AML-193 (cell line): Measurements from ENCODE around the gene RAP1GAP2.

ENCODE experiments used
- DNase-seq, 2 experiments: peaks; one replicate each; lab custom pipeline; 2025; lab: John Stamatoyannopoulos, UW

Gene RAP1GAP2

DNA sequence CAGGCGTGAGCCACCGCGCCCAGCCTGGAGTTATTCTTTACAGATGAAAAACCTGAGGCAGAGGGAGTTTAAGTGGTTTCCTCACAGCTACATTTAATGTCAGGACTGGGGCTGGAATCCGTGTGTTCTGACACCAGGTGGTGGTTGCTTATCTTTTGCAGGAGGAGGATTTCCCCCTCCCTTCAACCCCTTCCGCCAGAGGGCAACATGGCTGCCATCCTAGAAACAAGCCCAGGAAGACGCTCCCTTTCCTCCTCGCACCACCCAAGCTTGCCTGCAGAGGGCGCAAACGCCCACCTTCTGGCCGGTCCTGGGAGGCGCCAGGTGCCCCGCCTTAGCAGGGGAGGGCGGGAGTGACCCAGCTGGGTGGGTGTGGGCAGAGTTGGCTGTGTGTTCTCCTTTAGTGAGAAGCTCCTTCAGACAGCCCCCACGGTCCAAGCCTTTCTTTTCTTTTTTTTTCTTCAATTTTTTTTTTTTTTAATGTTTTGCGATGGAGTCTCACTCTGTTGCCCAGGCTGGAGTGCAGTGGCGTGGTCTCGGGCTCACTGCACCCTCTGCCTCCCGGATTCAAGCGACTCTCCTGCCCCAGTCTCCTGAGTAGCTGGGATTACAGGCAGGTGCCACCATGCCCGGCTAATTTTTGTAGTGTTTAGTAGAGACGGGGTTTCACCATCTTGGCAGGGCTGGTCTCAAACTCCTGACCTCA, 9.9 kb upstream of the RAP1GAP2 start:
- peak; percentile 45 to 57 for DNase-seq

DNA sequence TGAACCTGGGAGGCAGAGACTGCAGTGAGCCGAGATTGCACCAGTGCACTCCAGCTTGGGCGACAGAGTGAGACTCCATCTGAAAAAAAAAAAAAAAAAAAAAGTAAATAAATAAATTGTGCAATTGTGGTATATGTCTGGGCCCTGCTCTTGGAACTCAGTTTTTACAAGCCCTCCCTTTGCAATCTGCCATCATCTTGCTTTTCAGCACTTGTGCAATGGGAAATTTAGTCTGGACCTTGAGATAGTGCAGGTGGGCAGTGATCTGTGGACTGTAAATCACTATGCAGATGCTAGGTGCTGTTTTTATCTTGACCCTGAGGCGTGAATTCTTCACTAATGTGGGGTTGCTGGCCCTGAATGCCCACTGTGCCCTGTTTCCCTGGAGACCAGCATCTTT, 6.5 kb upstream of the RAP1GAP2 start:
- DNase-seq: peak; percentile 10 to 13

DNA sequence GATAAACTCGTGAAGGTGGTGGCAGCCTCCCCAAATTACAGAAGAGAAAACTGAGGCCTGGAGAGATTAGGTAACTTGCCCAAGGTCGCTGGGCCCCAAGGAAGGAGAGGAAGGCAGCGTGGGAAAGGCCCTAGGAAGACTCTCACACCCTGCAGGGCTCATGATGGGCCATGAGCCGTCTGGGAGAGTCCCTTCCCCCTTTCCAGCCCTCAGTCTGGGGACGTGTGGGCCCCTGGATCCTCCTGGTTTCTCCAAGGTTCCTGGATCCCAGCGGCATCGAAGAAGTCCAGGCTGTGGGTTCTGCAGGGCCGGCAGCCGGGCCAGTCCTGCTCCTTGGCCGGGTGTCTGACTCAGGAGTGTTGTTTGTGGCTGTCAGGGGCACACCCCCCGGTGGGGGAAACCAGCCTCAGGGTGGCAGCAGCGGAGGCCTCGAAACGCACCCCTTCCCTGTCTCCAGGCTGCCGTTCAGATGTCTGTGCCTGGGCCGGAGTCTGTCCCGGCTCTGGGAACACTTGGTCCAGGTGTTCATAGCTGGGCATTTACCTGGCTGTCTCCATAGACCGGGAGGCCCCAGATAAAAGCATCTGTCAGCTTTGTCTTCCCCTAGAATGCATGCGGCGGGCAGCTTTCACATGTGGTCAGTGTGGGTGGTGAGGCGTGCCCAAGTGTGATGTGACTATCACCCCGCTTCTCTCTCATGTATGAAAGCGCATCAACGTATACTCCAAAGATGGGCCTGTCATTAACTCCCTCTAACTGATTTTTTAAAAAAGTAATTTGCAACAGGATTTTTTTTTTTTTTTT, 3.7 kb upstream of the RAP1GAP2 start:
- DNase-seq: no peak

DNA sequence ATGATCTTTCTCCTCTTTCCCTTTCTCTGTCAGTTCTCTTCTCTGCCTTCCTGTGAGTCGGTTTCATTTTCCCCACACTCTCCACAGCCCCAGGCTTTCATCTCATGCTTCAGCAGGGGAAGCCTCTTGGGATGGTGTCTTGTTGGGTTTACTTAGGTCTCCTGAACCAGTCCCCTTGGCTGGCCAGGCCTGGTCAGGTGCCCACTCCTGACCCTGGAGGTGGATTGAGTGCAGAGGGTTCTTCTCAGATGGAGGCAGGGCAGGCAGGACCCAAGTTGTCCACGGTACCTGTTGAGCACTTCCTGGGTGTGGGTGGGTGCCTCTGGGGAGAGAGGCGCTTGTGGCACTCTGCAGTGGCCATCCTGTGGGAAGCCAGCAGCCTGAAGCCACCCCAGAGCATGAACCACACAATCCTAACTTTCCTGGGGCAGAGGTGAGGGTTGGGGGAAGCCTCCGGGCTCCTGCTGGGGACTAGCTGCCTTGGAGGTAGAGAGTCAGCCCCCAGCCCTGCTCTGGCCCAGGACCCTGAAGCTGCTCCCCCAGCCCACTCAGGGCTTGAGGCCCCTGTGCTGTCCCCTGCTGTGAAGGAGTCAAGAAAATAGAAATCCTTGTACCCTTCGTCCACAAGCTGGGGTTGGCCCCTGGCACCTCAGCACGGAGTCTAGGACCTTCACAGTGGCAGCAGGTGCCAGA, 2.0 kb upstream of the RAP1GAP2 start:
- DNase-seq: no peak

DNA sequence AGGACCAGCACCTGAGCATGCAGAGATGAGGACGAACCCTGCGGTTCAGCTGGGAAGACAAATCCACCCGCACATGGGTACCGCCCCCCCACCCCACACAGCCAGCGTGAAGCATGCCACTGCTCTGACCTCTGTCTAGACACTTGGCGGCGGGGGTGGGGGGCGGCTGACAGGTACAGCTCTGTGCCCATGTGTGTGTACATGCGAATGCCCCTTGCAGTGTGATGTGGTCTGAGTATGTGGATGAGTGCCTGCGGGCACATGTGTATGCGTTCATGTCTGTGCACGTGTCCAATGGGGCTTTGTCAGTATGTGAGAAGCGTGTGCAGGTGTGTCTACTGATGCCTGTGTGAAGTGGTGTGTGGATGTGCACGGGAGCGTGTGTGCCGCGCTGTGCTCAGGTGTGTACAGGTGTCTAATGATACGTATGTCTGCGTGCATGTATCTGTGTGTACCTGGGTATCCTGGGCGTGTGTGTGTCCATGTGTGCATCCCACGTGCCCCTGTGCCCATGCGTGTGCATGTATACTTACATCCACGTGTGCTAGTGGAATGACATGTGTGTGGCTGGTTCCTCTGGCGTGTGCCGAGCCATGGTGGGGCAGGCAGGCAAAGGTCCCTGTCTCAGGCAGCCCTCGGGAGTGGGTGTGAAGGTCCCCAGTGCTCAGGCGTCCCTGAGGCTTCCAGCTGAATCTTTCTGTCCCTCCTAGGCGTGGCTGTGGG, 636 bp upstream of the RAP1GAP2 start:
- no peak for DNase-seq

DNA sequence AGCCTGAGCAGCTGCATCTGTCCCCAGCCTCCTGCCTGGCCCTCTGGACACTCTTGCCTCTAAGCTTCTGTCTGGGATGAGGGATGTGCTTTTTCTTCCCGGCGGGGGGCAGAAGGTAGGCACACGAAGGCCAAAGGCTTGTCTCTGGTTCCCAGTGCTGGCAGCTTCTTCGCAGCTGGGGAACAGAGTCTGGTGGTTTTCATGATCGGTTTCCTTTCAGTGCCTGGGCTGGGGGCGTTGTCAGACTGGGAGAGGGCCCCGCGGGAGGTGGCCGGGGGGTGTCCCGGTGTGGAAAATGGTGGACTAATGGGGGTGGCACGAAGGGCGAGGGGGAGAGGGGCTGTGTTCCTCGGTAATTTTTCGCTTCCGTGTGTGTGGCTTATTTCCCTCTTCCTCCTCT, 988 bp downstream of the RAP1GAP2 start:
- DNase-seq: no peak

DNA sequence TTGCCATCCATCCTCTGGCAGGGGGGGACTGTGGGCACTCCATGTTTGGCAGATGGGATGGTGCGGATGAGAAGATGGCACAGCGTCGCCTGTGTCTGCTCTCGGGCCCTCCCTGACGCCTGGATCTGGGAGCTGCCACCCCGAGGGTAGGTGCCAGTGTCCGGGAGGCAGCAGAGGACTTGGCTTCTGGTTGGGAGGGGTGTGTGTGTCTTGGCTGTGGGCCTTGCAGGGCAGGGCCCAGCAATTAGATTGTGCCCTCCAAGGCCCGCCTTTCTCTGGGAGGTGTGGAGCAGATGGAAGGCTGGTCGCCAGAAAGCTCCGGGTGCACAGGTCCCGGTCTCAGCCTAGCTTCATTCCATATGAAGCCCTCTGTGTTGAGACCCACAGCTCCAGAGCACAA, 1.4 kb downstream of the RAP1GAP2 start:
- DNase-seq: no peak

DNA sequence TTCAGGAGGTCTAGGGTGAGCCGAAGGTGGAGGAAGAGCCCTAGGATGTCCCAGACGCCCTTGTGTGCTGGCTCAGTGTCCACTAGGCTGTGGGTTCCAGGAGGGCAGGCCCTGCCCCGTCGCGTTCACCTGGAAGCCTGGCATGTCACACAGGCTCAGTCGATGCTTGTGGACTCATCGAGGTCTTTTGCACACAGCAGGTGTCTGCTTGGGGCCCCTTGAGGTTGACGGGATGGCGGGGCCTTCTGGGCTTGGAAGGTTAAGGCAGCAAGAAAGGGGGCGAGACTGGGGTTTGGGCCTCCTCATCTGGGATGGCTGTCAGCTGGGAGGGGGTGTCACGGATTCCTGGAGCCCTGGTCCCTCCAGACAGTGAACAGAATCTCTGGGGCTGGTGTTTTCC, 1.9 kb downstream of the RAP1GAP2 start:
- no peak for DNase-seq

DNA sequence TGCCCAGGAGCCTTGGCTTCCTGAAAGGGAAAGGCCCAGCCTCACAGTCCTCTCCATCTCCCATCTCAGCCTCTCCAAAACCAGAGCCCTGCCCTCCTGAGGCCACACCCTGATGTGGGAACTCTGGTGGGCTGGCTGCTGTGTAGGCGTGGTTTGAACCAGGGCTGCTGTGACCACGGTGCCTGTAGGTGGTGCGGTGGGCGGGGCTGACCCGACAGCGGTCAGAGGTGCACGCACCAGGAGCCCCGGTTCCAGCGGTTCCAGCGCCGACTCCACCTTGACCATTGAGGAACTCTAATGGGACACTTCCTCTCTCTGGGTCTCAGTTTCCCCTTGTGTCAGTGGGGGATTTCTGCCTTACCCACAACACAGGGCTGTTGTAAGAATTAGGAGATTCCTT, 2.4 kb downstream of the RAP1GAP2 start:
- no peak for DNase-seq

DNA sequence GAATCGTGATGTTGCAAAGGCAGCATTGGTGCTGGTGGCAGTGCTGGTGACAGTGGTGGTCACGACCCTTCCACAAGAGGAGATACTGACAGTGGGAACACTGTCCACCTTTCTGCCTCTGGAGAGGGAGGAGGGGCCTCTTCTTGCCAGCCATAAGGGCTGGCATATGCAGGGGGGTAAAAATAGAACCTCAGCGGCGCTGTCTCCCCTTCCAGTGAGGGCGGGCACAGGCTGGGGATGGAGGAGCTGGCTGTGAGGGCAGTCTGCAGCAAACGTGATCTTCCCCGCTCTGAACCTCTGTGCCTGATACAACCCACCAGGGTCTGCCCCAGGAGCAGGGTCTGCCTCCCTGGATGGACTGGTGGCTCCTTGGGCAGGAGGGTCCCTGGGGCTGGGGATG, 3.4 kb downstream of the RAP1GAP2 start:
- no peak for DNase-seq

DNA sequence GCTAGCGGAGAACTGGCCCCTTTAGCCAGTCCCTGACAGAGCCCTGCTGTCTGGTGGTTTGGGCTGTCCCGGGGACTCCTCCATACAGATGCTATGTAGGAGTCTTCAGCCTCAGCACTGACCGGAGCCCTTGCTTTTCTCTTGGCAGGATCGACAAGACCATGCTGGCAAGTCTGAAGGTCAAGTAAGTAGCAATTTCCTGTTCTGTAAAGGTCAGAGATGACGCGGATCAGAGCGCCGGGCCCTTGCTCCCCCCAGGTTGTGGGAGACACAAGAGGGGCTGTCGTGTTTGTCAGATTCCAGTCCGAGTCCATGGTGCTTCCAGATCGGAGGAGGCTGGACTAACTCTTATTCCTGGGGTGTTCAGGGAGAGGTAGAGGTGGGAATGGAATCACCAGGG, 4.1 kb downstream of the RAP1GAP2 start:
- DNase-seq: no peak

DNA sequence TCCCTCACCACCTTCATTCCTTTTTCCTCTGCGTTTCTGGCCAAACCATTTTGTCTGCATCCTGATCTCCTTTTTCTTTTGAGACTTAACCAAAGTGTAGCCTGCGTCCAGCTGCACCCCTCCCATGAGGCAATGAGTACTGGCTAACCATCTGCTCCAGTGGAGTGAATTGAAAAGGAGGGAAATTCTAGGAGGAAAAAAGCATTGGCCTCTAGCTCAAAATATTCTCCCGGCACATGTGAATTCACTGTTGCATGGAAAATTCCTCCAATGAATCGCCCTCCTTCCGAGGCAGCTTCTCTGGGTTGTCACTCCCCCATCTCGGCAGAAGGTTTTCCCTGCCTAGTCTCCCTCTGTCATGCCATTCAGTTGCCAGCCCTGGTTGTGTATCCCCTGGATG, 5.6 kb downstream of the RAP1GAP2 start:
- no peak for DNase-seq

DNA sequence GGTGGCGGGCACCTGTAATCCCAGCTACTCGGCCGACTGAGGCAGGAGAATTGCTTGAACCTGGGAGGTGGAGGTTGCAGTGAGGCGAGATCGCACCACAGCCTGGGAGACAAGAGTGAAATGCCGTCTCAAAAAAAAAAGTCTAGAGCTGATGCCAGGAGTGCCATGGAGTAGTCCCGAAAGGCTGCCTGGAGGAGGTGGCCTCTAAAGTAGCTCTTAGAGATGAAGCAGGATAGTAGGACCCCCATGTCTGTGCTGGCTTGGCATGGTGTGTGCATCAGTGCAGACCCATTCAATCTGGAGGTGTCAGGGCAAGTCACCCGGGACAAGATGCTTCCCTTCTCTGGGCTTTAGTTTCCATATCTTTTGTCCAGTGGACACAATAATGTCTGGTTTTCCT, 6.3 kb downstream of the RAP1GAP2 start:
- no peak for DNase-seq

DNA sequence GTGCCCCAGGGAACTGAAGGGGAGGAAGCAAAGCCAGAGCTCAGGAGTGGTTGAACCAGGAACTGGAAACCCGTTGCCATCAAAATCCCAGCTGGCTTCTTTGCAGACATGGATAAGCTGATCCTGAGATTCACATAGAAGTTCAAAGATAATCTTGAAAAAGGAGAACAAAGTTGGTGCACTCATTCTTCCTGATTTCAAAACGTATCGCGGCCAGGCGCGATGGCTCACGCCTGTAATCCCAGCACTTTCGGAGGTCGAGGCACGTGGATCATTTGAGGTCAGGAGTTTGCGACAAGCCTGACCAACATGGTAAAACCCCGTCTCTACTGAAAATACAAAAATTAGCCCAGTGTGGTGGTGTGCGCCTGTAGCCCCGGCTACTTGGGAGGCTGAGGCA, 7.1 kb downstream of the RAP1GAP2 start:
- no peak for DNase-seq

DNA sequence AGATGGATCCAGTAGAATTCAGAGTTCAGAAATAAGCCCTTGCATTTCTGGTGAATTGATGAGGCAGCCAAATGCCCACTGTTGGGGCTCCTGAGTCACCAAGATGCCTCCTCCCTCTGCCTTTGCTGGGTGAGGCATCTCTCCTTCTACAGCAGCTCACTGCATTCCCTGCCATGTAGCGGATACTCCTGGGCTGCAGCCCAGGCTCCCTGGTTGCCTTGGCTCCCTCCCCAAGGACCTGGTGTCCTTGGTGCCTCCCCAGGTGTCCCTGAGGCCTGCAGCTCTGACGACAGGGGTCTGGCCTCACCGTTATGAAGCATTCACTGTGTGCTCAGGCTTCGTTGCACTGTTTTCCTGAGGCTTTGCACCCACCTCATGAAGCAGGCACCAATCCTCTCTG, 7.7 kb downstream of the RAP1GAP2 start:
- DNase-seq: no peak

DNA sequence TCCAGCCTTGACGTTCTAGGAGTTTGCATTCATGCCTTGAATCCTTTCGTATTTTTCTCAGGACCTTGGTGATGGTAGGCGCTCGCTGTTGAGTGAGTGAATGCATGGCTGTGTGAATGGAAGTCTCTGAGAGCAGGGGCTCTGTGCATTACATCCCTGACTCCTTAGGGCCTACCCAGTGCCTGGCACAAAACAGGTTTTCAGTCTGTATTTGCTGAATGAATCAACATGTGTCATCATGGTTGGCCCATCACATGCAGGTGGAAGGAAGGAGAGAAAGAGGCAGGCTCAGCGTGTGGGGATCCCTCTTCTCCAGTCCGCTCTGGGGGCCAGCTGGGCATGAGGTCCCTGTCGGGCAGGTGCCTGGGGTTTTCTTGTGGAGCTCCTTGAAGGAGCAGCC, 8.7 kb downstream of the RAP1GAP2 start:
- no peak for DNase-seq

DNA sequence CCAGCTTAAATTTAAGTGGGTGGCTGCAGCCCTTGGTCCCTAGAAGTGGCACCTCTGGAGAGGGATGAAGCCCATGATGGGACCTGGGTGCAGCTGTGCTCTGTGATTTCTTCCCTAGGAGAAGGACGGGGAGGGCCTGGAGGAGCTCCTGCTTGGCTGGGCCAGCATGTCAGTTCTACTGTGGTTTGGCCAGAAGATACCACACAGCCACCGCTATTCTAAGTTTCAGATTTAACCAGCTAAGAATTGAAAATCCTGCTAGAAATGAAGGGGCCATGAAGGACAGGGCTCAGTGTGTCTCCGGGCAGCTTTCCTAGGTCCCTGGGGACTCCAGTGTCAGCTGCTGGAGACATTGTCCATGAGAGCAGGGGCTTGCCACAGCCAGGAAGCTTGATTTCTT, 9.7 kb downstream of the RAP1GAP2 start:
- DNase-seq: no peak

DNA sequence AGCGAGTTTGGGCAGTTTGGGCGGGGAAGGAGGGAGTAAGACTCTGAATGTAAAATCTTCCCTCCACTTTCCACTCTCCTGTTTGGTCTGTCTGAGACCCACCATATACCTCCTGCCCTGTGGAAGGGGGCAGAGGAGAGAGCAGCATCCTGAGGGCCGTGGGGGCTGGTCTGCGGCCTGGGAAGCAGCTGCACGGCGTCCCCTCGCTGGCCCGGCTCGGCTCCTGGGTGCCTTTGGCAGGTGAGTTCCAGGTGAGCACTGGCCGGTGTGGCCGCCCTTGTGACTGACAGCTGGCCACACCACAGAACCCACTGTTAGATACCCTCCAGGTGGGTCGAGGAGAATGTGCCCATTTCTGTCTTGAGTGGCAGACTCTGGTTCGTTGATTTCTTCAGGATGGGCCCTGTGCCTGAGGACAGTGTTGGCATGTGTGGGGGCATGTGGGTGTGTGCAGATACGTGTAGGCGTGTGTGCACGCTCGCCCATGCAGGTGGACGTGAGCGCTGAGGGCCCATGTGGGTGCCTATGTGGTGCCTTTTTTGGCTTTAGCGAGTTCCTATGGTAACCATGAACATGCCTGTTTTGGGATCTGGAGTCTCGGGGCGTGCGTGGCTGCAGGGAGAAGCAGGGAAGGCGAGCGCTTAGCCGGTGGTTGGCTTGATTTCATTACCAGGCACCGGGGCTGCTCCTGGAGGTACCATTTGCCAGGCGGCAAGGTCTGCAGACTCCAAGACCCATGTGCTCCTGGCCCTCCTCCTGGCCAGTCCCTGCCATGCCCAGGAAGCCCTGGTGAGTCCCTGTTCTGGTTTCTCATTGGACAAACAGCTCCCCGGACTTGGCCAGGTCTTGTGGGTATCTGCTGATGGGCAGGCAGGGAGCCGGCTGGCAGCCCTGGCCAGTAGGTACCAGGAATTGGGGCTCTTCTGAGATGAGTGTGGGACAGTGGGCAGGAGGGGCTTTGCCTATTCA, 12.4 kb downstream of the RAP1GAP2 start:
- no peak for DNase-seq

DNA sequence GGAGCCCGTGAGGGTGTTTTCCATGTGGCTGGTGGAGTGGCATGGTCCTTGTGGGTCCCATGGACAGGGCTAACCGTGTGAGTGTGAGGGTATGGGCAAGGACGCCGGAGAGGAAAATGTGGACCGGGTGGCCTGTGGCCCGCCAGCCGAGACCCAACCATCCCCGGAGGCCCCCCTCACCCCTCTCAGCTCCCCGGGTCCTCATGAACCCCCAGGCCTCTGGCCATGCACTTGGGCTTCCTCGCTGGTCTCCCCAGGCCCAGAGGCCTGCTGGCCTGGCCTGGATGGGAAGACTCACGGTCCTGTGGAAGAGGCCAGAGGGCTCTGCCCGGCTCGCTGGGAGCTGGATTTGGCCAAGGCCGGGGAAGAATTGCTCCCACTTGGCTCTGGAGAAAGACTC, 13.1 kb downstream of the RAP1GAP2 start:
- DNase-seq: no peak

DNA sequence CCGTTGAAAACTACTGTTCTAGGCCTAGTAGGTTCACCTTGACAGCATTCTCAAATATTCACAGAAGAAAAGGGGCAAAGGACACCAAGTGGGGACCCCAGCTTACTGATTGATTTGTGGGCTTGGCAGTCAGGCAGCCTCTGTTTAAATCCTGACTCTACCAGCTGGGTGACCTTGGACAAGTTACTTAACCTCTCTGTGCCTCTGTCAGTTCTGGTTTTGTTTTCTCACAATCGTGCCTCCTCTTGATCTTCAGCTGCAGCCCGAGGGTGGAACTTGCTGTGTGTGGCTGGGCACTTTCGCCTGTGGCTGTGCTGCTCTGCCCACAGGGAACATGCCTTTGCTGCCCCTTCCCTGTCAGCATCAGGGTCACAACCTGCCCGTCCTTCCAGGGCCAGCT, 17.8 kb downstream of the RAP1GAP2 start:
- peak in 1 of 2 experiments; percentile 16 for DNase-seq
